ENCODE data around the gene F10.

- TF ChIP-seq CTCF (conservative IDR thresholded peaks at IDR 0.05; ENCODE audit: low read length) = no peak
- no peak for TF ChIP-seq EZH2phosphoT487 (IDR thresholded peaks at IDR 0.05; ENCODE audit: borderline replicate concordance)
Measured at GRCh38 chr13:113105921-113106452, 16.6 kb upstream of the F10 start.
